ENCODE data around the gene GRHPR. TPM values are rescaled to one million over a fixed set of nuclear protein-coding genes. Genes with fewer than 3 reads are reported as not detected.
A peak's percentile ranks its signal among the peaks of the same experiment; 100 is the strongest.
"Not testable (repeated sequence)": the region's sequence is repeated elsewhere in the genome, so short reads cannot be mapped to it uniquely, and the experiment has no call there.

GRHPR gene
- total RNA-seq, 1 donor from 2014 or later = 84.3 TPM

- Mint-ChIP-seq H3K36me3 (ENCODE audit: low read depth) (no peaks in the 10 kb centered on the region), H3K4me3 (ENCODE audit: unreplicated experiment) (no peak overlapping the region), H3K27ac (ENCODE audit: unreplicated experiment) (no peak overlapping the region), H3K9me3 (ENCODE audit: low read depth) (peaks cover 8% of the 10 kb centered on the region), H3K4me1 (ENCODE audit: low read depth) (peaks cover 14% of the 10 kb centered on the region), H3K27me3 (ENCODE audit: low read depth) (peaks cover 7% of the 10 kb centered on the region)
- no peak for DNase-seq (ENCODE audit: low spot score)
- no peak for TF ChIP-seq CTCF (IDR thresholded peaks at IDR 0.05)
Observed at GRCh38 chr9:37474438-37474837, 51.9 kb downstream of the GRHPR start.

- peaks cover 7% of the 10 kb centered on the region for H3K27me3 Mint-ChIP-seq (ENCODE audit: low read depth)
- no peaks in the 10 kb centered on the region for H3K36me3 Mint-ChIP-seq (ENCODE audit: low read depth)
- no peak overlapping the region for H3K4me3 Mint-ChIP-seq (ENCODE audit: unreplicated experiment)
- DNase-seq (ENCODE audit: low spot score) = no peak
- peaks cover 8% of the 10 kb centered on the region for H3K4me1 Mint-ChIP-seq (ENCODE audit: low read depth)
- peaks cover 8% of the 10 kb centered on the region for H3K9me3 Mint-ChIP-seq (ENCODE audit: low read depth)
- H3K27ac Mint-ChIP-seq (ENCODE audit: unreplicated experiment) = no peak overlapping the region
- TF ChIP-seq CTCF (IDR thresholded peaks at IDR 0.05) = no peak
Observed at GRCh38 chr9:37476930-37477329, 54.4 kb downstream of the GRHPR start.

- H3K27me3 Mint-ChIP-seq (ENCODE audit: low read depth); H3K4me3 Mint-ChIP-seq (ENCODE audit: unreplicated experiment); H3K9me3 Mint-ChIP-seq (ENCODE audit: low read depth); H3K27ac Mint-ChIP-seq (ENCODE audit: unreplicated experiment); DNase-seq (ENCODE audit: low spot score); H3K36me3 Mint-ChIP-seq (ENCODE audit: low read depth); H3K4me1 Mint-ChIP-seq (ENCODE audit: low read depth): not testable (repeated sequence)
Observed at GRCh38 chr9:37477443-37477842, 54.9 kb downstream of the GRHPR start.

- H3K36me3 Mint-ChIP-seq (ENCODE audit: low read depth); H3K4me3 Mint-ChIP-seq (ENCODE audit: unreplicated experiment); H3K9me3 Mint-ChIP-seq (ENCODE audit: low read depth); DNase-seq (ENCODE audit: low spot score); H3K27ac Mint-ChIP-seq (ENCODE audit: unreplicated experiment); H3K4me1 Mint-ChIP-seq (ENCODE audit: low read depth); H3K27me3 Mint-ChIP-seq (ENCODE audit: low read depth): not testable (repeated sequence)
Observed at GRCh38 chr9:37477987-37478619, 55.6 kb downstream of the GRHPR start.

- Mint-ChIP-seq H3K27me3 (ENCODE audit: low read depth) (peaks cover 7% of the 10 kb centered on the region), H3K9me3 (ENCODE audit: low read depth) (no peaks in the 10 kb centered on the region), H3K4me3 (ENCODE audit: unreplicated experiment) (no peak overlapping the region), H3K36me3 (ENCODE audit: low read depth) (no peaks in the 10 kb centered on the region), H3K4me1 (ENCODE audit: low read depth) (peaks cover 8% of the 10 kb centered on the region), H3K27ac (ENCODE audit: unreplicated experiment) (no peak overlapping the region)
- no peak for DNase-seq (ENCODE audit: low spot score)
- no peak for TF ChIP-seq CTCF (IDR thresholded peaks at IDR 0.05)
Observed at GRCh38 chr9:37480759-37481158, 58.3 kb downstream of the GRHPR start.

- Mint-ChIP-seq H3K36me3 (ENCODE audit: low read depth) (peaks cover 6% of the 10 kb centered on the region), H3K4me3 (ENCODE audit: unreplicated experiment) (peak within 1 kb of the TSS; percentile 79), H3K4me1 (ENCODE audit: low read depth) (peaks cover 28% of the 10 kb centered on the region), H3K9me3 (ENCODE audit: low read depth) (no peaks in the 10 kb centered on the region), H3K27ac (ENCODE audit: unreplicated experiment) (peak within 1 kb of the TSS; percentile 74), H3K27me3 (ENCODE audit: low read depth) (no peaks in the 10 kb centered on the region)
- TF ChIP-seq CTCF (IDR thresholded peaks at IDR 0.05) = peak; percentile 13
- peak; percentile 97 for DNase-seq (ENCODE audit: low spot score)
Observed at GRCh38 chr9:37485389-37486255, 63.1 kb downstream of the GRHPR start, which contains the start of gene POLR1E. Gene POLR1E (plus strand): TSS chr9:37485948. CDS start chr9:37486048, 100 bp downstream.
